ENCODE results near the gene EVA1B. TPM values are rescaled to one million over a fixed set of nuclear protein-coding genes. Genes with fewer than 3 reads are reported as not detected.
A peak's percentile ranks its signal among the peaks of the same experiment; 100 is the strongest.

The EVA1B gene
- total and polyA plus RNA-seq, 2 donors (not counting 1 experiment from before 2014, with no cell fraction given) = 0.67 to 2.9 TPM

DNA sequence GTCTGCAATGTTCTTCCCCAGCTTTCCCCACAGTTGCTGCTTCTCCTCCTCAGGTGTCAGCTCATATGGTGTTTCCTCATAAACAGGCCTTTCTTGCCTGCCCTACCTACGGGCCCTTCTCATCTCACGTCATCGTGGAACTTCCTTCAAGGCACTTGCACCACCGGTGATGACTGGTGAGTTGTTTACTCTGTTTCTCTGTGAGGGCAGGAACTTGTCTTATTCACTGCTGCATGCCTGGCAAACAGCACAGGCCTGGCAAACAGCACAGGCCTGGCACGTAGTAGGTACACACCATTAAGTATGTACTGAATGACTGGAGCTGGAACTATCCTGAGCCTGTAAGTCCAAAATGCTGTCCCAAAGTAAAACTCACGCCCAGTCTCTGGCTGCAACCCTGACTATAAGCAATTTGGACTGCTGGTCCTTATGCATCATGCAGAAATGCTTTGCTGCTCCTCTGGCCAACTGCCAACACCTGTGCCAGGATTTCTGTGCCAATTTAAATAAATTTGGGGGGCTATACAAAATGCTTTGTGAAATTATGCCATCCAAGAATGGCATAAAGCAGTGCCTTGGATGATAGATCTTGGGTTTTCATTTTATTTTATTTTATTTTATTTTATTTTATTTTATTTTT is 36.6 kb upstream of the EVA1B start:
- H3K27ac Mint-ChIP-seq = peak overlapping the region; percentile 88
- WGBS (ENCODE audit: insufficient coverage) = 42% methylated on average over 5 of the region's 6 CpGs
- peak; percentile 57 for DNase-seq
- no peak for TF ChIP-seq EZH2 (IDR thresholded peaks at IDR 0.05; ENCODE audit: borderline replicate concordance, insufficient read depth, low read depth, low read length, poor library complexity, severe bottlenecking)
- TF ChIP-seq, protein P1, sequence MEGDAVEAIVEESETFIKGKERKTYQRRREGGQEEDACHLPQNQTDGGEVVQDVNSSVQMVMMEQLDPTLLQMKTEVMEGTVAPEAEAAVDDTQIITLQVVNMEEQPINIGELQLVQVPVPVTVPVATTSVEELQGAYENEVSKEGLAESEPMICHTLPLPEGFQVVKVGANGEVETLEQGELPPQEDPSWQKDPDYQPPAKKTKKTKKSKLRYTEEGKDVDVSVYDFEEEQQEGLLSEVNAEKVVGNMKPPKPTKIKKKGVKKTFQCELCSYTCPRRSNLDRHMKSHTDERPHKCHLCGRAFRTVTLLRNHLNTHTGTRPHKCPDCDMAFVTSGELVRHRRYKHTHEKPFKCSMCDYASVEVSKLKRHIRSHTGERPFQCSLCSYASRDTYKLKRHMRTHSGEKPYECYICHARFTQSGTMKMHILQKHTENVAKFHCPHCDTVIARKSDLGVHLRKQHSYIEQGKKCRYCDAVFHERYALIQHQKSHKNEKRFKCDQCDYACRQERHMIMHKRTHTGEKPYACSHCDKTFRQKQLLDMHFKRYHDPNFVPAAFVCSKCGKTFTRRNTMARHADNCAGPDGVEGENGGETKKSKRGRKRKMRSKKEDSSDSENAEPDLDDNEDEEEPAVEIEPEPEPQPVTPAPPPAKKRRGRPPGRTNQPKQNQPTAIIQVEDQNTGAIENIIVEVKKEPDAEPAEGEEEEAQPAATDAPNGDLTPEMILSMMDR (IDR thresholded peaks at IDR 0.05) = no peak
- H3K27me3 Mint-ChIP-seq = no peaks in the 10 kb centered on the region
- H3K4me1 Mint-ChIP-seq = peaks cover 18% of the 10 kb centered on the region
- Histone ChIP-seq H3K79me2 (ENCODE audit: control insufficient read depth, insufficient read depth, low read length) (peaks cover 70% of the 10 kb centered on the region), H3K27me3 (replicated peaks in 1 of 4; ENCODE audit: control extremely low read depth in 1 of 4, control insufficient read depth in 3 of 4, insufficient read depth in 4 of 4, low read length in 3 of 4) (no peaks in the 10 kb centered on the region), H3K9ac (ENCODE audit: low read length) (no peak overlapping the region), H3K9me3 (ENCODE audit: control extremely low read depth in 1 of 3, control insufficient read depth in 2 of 3, insufficient read depth in 1 of 3, low read length in 2 of 3) (no peaks in the 10 kb centered on the region), H3K27ac (ENCODE audit: low read length in 2 of 2) (peak overlapping the region; percentile 71 to 74), H3K36me3 (replicated peaks in 1 of 2; ENCODE audit: control extremely low read depth in 1 of 2, control insufficient read depth in 1 of 2, extremely low read depth in 1 of 2, insufficient read depth in 2 of 2, low read length in 1 of 2) (peaks cover 8 to 67% of the 10 kb centered on the region in 2 experiments), H3K4me2 (replicated peaks; ENCODE audit: low read depth, low read length, poor library complexity, severe bottlenecking) (peak overlapping the region; percentile 57), H2AFZ (ENCODE audit: insufficient read depth, low read depth, low read length, poor library complexity, severe bottlenecking) (no peak overlapping the region), H3K4me3 (ENCODE audit: control extremely low read depth in 1 of 5, extremely low read depth in 1 of 5, insufficient read depth in 1 of 5, low read depth in 2 of 5, low read length in 4 of 5) (no peak overlapping the region), H4K20me1 (ENCODE audit: control insufficient read depth, insufficient read depth, low read length, poor library complexity, severe bottlenecking) (peaks cover 39% of the 10 kb centered on the region), H3K4me1 (ENCODE audit: control insufficient read depth in 2 of 2, insufficient read depth in 2 of 2, low read length in 2 of 2) (peaks cover 11 to 22% of the 10 kb centered on the region in 2 donors)
- peak; percentile 74 for ATAC-seq (ENCODE audit: low read depth)
- CTCF ChIA-PET = interaction anchor here (0.6 to 1.8 kb wide), 12 partner anchors 8 to 74 kb away, joined by 3 to 9 read pairs (median 3); no protein-coding TSS in a partner anchor
- peak overlapping the region; percentile 63 for H3K4me3 Mint-ChIP-seq
- POLR2A ChIA-PET = interaction anchor here (1.3 kb wide), 1 partner anchor 24 kb away, joined by 3 read pairs; no protein-coding TSS in a partner anchor
- no peaks in the 10 kb centered on the region for H3K9me3 Mint-ChIP-seq (ENCODE audit: insufficient read depth)
- intact Hi-C loops (cut with micrococcal nuclease) = no loop called here

DNA sequence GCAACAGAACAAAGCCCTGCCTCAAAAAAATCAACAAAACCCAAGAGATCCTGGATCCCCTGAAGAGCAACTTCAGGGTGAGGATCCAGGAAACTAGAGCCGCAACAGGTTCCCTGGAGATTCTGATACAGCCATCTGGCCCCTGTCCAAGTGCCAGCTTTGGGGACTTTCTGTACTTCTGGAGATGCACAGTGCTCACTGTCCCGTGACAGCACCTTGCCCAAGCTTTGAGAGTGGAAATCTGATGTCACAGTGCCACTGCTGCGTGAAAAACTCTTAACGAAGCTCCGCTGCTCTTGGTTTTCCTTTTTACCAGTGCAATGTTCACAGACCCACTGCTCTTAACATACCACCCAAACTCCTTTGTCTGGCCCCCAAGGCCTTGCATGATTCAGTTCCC is 35.9 kb upstream of the EVA1B start:
- intact Hi-C loops (cut with micrococcal nuclease) = no loop called here
- peaks cover 39% of the 10 kb centered on the region for H4K20me1 ChIP-seq (ENCODE audit: control insufficient read depth, insufficient read depth, low read length, poor library complexity, severe bottlenecking)
- H3K9me3 Mint-ChIP-seq (ENCODE audit: insufficient read depth) = no peaks in the 10 kb centered on the region
- ChIA-PET POLR2A (no interaction called here), CTCF (interaction anchor here (0.6 to 1.8 kb wide), 8 partner anchors 8 to 74 kb away, joined by 3 to 9 read pairs (median 4); no protein-coding TSS in a partner anchor)
- peak overlapping the region; percentile 71 to 74 for H3K27ac ChIP-seq (ENCODE audit: low read length in 2 of 2)
- H3K9me3 ChIP-seq (ENCODE audit: control extremely low read depth in 1 of 3, control insufficient read depth in 2 of 3, insufficient read depth in 1 of 3, low read length in 2 of 3) = no peaks in the 10 kb centered on the region
- peak overlapping the region; percentile 88 for H3K27ac Mint-ChIP-seq
- H3K4me3 Mint-ChIP-seq = peak overlapping the region; percentile 63
- 19% methylated on average over 5 of the region's 5 CpGs for WGBS (ENCODE audit: insufficient coverage)
- DNase-seq (peak; percentile 73), ATAC-seq (ENCODE audit: low read depth) (peak; percentile 70)
- peaks cover 11 to 20% of the 10 kb centered on the region in 2 donors for H3K4me1 ChIP-seq (ENCODE audit: control insufficient read depth in 2 of 2, insufficient read depth in 2 of 2, low read length in 2 of 2)
- H3K9ac ChIP-seq (ENCODE audit: low read length) = no peak overlapping the region
- no peak for TF ChIP-seq EZH2 (IDR thresholded peaks at IDR 0.05; ENCODE audit: borderline replicate concordance, insufficient read depth, low read depth, low read length, poor library complexity, severe bottlenecking)
- TF ChIP-seq, protein P1 (IDR thresholded peaks at IDR 0.05) = no peak
- H3K79me2 ChIP-seq (ENCODE audit: control insufficient read depth, insufficient read depth, low read length) = peaks cover 66% of the 10 kb centered on the region
- H3K36me3 ChIP-seq (replicated peaks in 1 of 2; ENCODE audit: control extremely low read depth in 1 of 2, control insufficient read depth in 1 of 2, extremely low read depth in 1 of 2, insufficient read depth in 2 of 2, low read length in 1 of 2) = peaks cover 8 to 73% of the 10 kb centered on the region in 2 experiments
- H3K4me1 Mint-ChIP-seq = peaks cover 18% of the 10 kb centered on the region
- H3K4me3 ChIP-seq (ENCODE audit: control extremely low read depth in 1 of 5, extremely low read depth in 1 of 5, insufficient read depth in 1 of 5, low read depth in 2 of 5, low read length in 4 of 5) = no peak overlapping the region
- H3K27me3 Mint-ChIP-seq = no peaks in the 10 kb centered on the region
- no peak overlapping the region for H2AFZ ChIP-seq (ENCODE audit: insufficient read depth, low read depth, low read length, poor library complexity, severe bottlenecking)
- no peaks in the 10 kb centered on the region for H3K27me3 ChIP-seq (replicated peaks in 1 of 4; ENCODE audit: control extremely low read depth in 1 of 4, control insufficient read depth in 3 of 4, insufficient read depth in 4 of 4, low read length in 3 of 4)
- peak overlapping the region; percentile 57 for H3K4me2 ChIP-seq (replicated peaks; ENCODE audit: low read depth, low read length, poor library complexity, severe bottlenecking)

Data from B cell (primary cell).